NCI-H524 treated with DMSO at 0.1 percent for 48 hours (cell line): Measurements from ENCODE around the gene P2RY2.
"Not testable (repeated sequence)": the region's sequence is repeated elsewhere in the genome, so short reads cannot be mapped to it uniquely, and the experiment has no call there.

Experiments used
- DNase-seq: peaks from one replicate; lab custom pipeline; 2025; lab: John Stamatoyannopoulos, UW

P2RY2 gene

DNA sequence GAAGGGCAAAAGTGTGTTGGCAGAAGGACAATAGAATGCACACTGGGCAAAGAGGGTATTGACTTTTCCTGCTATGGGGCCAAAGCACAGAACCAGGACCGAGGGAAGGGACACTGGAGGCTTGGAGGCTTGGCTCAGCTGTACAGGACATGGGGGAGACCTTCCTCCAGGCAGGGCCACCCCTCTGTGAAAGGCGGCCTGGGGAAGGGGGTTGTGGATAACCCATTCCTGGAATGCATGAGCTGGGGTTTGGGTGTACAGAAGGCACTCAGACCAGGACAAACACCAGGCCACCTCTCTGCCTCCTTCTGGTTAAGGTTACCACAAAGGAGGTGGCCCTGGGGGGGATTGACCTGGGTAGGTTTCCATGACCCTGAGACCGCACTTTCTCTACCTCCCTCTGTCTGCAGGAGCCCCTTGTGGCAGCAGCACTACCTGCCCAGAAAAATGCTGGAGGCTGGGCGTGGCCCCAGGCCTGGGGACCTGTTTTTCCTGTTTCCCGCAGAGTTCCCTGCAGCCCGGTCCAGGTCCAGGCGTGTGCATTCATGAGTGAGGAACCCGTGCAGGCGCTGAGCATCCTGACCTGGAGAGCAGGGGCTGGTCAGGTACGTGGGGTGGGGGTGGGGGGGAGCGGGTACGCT lies 9.6 kb downstream of the P2RY2 start:
- no peak for DNase-seq

DNA sequence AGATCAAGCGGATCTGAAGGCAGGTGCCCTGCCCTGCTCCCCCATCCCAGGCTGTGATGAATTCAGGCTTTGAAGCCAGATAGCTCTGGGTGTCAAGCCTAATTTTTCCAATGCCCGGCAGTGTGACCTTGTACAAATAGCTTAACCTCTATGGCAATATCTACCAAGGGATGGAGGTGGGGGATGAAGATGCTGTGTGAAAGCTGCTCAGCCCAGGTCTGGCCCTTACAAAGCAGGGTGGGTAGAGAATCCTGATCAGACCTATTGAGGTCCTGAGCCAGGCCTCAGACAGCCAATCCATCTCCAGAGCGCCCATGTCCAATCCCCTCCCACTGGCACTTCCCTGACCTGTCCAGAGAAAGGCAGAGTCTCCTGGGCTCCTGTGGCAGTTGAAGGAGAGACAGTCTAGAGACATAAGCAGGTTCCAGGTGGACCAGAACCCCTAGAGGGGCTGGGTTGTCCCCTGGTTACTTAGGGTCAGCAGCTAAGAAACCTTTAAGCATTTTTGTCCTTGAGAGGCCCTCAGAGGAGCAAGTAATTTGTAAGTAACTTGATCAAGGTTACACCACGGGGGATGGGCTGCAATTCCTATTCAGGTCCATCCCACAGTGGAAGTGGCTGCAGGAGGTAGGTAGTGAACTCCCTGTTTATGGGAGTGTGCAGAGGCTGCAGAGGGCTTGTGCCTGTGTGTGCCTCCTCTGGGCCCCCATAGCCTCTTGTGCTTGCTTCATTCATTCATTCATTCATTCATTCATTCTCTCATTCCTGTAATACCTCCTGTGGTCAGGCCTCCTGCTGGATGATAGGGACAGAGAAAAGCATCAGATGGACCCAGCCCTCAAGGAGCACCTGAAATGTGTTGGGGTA lies 10.4 kb downstream of the P2RY2 start:
- DNase-seq, result no peak

DNA sequence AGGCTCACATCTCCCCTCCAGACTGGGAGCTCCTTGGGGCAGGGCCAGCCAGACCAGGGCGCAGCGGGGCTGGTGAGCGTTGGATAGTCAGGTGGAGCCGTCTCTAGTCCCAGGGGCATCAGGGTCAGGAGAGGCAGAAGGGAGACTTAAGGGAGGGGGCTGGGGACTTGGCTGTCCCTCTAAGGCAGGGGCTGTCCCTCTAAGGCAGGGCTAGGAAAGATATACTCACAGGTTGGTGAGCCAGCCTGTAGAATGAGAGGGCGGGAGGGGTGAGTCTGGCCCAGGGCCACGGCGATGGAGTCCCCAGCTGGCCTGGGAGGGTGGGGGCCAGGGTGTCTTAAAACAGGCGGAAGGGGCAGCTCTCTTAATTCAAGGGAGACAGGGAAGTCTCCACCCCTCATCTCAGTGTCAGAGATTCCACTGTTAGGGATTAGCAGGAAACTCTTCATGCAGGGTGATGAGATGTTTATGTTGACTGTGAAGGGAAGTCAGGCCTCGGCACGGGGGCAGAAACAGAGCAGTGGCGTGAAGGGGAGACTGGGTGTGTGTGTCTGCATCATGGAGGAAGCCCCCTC lies 11.3 kb downstream of the P2RY2 start:
- DNase-seq, result peak; percentile 7

DNA sequence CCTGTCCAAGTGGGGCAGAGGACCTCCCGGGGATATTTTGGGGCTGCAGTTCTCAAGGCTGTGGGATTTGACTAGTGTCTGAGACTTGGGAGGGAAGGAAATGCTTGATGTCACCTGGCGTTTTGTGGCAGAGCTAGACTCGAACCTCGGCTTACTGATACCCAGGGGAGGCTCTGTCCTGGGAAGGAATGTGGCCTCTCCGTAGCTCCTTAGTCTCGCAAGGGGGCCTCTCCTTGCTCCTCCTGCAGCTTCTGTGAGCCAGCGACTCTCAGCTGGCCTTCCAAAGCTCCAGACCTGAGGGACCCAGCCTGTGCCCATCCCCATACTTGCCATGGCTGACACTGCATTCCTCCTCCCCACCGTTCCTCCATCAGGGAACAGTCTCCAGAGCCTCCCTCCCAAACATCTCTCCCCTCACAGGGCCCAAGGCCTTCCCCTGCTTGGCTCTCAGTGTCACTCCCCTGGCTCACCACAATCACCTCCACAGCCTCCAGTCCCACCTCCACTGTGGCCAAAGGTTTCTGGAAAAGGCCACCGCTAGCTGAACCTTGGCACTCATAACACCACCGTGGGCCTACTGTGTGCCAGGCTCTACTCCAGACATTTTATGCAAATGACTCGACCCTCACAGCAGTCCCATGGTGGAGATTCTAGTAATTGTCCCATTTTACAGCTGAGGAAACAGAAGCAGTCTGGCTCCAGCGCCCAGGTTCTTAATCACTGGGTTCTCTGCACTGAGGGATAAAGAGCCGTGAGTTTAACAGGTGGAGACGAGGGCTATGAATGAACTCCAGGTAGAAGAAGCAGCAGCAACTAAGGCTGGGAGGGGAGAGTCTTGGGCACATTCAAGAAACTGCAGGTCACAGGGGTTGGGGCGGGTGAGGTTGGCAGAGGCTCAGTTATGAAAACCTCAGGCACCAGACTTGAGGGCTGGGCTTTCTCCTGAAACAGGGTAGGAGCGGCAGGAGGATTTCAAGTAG lies 12.1 kb downstream of the P2RY2 start:
- no peak for DNase-seq

DNA sequence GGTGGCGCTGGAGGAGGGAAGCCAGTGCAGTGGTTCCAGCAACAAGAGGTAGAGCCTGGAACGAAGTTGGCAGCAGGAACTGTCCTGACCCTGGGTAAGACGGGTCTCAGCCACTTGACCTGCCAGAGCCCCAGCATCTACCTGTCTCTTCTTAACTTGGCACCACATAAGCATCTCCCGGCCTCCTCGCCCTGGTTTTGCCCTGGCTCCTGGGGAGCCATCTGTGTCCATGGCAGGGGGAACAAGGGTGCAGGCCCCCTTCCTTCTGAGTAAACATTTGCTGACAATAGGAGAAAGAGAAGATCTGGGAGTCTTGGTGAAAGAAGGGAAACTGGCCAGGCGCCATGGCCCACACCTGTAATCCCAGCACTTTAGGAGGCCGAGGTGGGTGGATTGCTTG lies 12.8 kb downstream of the P2RY2 start:
- no peak for DNase-seq

DNA sequence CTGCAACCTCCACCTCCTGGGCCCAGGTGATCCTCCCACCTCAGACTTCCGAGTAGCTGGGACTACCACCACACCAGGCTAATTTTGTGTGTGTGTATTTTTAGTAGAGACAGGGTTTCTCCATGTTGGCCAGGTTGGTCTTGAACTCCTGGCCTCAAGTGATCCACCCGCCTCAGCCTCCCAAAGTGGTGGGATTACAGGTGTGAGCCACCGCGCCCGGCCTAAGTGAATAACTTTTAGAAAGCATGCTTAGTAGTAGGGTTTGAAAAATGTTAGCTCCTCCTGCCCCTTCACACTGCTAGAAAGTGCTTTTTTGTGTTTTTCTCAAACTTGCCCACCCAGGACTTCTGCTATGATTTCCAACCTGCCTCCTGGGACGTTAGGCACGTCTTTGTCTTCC lies 14.4 kb downstream of the P2RY2 start:
- not testable (repeated sequence) for DNase-seq

DNA sequence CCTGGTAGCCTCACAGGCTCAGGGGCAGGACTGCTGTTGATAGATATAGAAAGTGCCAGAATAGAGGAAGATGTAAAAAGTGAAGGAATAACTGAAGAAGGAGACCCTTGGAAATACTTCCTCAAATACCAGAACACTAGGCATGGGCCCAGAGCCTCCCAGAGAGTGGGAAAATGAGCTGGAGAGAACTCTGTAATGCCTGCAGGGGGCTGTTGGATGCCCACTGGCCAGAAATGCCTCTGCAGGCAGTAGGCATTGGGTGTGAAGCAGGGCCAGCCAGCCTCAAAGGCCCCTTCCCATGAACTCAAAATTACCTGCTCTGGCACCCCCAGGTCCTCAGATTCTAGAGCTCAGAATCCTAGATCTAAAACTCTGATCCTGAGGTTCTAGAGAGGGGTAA lies 15.1 kb downstream of the P2RY2 start:
- DNase-seq, result no peak

DNA sequence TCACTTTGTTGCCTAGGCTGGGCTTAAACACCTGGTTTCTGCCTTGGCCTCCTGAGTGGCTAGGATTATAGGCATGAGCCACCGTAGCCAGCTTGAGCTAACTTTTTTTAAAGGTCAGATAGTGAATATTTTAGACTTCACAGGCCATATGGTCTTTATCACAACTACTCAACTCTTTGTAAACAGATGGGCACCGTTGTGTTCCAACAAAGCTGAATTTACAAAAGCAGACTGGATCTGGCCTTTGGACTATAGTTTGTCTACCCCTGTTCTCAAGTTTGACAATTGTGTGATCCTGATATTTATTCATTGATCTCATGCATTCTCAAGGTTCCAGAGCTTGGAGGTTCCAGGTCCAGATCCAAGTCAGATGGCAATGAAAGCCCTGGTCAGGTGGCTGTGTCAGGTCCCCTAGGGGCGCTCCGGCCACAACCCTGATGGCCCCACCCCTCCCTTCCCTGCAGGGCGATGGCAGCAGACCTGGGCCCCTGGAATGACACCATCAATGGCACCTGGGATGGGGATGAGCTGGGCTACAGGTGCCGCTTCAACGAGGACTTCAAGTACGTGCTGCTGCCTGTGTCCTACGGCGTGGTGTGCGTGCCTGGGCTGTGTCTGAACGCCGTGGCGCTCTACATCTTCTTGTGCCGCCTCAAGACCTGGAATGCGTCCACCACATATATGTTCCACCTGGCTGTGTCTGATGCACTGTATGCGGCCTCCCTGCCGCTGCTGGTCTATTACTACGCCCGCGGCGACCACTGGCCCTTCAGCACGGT lies 15.8 kb downstream of the P2RY2 start:
- DNase-seq, result peak; percentile 11

DNA sequence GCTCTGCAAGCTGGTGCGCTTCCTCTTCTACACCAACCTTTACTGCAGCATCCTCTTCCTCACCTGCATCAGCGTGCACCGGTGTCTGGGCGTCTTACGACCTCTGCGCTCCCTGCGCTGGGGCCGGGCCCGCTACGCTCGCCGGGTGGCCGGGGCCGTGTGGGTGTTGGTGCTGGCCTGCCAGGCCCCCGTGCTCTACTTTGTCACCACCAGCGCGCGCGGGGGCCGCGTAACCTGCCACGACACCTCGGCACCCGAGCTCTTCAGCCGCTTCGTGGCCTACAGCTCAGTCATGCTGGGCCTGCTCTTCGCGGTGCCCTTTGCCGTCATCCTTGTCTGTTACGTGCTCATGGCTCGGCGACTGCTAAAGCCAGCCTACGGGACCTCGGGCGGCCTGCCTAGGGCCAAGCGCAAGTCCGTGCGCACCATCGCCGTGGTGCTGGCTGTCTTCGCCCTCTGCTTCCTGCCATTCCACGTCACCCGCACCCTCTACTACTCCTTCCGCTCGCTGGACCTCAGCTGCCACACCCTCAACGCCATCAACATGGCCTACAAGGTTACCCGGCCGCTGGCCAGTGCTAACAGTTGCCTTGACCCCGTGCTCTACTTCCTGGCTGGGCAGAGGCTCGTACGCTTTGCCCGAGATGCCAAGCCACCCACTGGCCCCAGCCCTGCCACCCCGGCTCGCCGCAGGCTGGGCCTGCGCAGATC lies 16.5 kb downstream of the P2RY2 start:
- DNase-seq, result no peak

DNA sequence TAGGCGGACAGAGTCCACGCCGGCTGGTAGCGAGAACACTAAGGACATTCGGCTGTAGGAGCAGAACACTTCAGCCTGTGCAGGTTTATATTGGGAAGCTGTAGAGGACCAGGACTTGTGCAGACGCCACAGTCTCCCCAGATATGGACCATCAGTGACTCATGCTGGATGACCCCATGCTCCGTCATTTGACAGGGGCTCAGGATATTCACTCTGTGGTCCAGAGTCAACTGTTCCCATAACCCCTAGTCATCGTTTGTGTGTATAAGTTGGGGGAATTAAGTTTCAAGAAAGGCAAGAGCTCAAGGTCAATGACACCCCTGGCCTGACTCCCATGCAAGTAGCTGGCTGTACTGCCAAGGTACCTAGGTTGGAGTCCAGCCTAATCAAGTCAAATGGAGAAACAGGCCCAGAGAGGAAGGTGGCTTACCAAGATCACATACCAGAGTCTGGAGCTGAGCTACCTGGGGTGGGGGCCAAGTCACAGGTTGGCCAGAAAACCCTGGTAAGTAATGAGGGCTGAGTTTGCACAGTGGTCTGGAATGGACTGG lies 17.2 kb downstream of the P2RY2 start:
- no peak for DNase-seq

DNA sequence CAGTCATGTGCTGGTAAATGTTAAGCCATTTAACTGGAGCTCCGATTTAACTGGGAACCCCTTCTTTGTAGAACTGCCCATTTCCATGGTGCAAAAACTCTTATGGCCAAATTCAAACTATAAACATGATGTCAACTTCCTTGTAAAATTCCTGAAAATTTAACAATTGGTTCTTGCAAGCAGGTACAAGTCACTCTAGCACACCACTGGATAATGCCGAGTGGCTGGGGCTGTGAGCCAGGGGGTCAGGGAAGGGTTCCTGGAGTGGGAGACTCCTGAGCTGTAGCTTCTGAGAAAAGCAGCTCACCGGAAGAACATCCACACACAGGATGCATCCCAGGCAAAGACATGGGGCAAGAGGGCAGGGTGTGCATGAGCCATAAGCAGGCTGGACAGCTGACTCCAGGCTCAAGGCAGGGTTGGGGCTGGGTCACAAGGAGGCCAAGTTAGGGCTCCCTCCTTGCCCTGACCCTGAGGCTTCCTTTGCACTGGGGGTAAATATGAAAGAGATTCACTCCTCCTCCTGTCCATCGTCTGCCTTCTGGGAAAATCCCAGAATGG lies 18.2 kb downstream of the P2RY2 start:
- DNase-seq, result no peak

DNA sequence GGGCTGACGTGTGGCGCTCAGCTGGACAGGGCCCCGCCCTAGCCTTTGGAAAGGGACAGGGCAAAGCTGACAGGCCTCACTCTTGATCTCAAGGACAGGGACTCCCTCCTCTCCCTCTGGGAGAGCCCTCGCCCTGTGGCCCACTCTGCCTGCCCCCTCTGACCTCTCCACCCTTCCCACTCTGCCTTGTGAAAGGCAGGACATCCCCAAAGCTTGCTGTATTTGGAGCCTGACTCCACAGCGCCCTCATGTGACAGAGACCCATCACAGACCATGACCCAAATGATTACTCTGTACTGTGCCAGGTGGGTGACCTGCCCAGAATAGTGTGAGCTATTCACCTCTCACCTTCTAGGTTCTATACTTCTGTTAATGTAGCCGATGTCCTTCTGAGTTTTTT lies 18.8 kb downstream of the P2RY2 start:
- DNase-seq, result no peak

DNA sequence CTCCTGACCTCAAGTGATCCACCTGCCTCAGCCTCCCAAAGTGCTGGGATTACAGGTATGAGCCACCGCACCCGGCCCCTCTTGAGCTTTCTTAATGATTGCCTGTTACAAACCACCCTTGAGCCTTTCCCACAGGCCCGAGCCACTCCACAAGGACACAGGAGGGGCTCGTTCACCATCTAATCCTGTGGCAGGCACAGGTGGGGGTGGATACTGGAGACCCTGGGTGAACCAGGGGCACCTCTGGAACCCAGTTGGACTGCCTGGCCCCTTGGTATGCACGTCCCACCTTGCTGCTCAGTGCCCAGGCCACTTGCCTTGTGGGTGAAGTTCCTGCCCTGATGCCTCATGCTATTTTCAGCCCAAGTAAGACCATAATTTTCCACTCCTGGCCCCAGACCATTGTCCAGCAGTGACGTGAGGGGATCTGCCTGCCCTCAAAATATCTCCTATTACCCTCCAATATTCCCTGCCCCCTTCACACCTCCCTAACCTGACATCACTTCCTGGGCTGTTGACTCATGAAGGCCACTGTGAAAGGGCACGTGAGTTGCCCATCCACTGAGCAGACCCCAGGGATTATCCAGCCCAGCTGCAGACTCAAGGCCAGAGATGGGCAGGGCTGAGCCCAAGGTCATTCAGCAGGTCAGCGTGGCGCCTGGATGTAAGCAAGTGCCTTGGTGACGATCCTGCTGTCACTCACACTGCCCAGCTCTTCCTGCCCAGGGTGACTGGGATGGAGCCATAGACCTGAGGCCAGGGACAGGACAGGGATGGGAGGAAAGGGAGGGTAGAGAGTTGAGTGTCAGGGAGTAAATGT lies 19.6 kb downstream of the P2RY2 start:
- DNase-seq, result no peak

DNA sequence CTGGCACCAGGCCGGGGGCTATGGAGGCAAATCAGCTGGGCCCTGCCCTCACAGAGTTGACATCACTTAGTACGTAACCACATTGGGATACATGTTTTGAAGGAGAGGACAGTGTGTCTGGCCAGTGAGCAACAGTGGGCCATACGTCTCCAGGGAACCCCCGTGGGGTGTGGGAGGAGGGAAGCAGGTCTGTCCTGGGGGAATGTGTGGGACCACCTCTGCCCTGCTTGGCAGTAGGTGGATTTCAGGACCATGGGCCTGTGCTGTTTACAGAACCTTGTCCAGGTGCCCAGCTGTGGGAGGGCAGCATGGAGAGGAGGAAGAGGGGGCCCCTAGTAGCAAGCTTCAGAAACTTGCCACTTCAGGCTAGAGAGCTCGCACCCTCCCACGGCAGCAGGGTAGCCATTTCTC lies 21.0 kb downstream of the P2RY2 start:
- no peak for DNase-seq

DNA sequence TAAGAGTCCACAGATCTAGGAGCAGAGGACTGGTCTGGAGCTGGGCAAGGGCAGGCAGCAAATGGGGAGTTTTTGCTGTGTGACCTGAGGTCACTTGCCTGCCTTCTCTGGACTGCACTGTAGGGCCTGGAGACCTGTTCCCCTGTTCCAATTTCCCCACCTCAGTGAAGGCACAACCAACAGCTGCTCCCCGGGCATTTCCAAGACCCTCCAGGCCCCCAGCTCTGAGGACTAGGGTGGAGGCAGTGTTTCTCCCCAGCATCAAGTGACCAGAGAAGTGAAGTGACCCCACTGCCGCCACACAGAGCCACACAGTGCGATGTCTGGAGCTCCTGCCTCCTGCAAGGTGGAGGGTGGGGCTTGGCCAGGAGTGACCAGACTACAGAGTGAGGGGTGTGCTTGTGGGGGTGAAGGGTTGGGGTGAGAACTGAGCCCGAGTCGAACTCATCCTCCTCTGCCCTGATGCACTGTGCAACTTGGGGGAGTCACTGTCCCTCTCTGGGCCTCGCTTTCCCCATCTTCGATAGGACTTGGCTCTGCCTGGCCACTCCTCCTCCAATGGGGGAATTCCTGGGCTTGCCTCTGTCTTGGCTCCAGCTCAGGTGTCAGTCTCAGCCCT lies 21.6 kb downstream of the P2RY2 start:
- DNase-seq, result no peak

DNA sequence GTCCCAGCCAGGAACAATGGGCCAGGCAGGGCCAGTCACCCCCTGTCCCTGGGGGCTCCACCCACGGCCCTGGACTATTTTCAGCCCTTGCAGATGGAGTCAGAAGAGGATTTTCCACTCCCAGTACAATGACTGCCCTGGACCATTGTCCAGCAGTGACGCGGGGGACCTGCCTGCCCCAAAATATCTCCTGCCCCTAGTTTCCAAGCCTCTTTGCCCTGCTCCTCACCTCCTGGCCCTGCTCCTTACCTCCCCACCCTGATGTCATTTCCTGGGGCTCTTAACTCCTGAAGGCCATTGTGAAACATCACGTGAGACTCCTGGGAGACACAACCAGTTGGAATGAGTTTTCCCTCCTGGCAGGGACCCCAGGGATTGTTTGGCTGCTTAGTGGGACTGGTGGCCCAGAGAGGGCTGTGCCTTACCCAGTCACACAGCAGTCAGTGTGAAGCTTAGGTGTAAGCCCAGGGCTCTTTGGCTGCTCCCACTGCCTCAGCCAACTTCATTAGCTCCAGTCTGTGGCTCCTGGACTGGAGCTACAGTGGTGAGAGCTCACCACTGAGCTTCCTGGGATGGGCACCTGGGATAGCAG lies 22.2 kb downstream of the P2RY2 start:
- DNase-seq, result no peak

DNA sequence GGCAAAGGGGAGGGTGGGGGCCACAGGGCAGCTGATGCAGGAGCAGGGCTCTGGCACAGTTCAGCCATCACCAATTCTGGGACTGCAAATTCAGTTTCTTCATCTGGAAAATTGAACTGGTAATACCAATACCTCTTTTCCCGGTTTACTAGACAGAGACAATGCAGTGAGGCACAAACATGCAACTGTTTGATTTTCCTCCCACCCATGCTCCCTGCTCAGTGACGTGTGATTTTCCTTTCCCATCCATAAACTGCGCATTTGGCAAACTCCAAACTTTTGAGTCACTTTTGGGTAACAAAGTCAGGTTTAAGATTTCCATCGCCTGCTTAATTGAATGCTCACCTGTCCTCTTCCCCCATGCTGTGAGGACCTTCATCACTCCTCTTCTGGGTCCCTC lies 23.2 kb downstream of the P2RY2 start:
- DNase-seq, result no peak
